NOMO-1 treated with dmso at 0.1 percent for 144 hours (cell line): Measurements from ENCODE around the gene CES5A.
"Not testable (repeated sequence)": the region's sequence is repeated elsewhere in the genome, so short reads cannot be mapped to it uniquely, and the experiment has no call there.

Experiments used
- DNase-seq: peaks from one replicate; lab custom pipeline; 2025; ENCODE audit not compliant: unreplicated experiment; lab: John Stamatoyannopoulos, UW

CES5A gene

DNA sequence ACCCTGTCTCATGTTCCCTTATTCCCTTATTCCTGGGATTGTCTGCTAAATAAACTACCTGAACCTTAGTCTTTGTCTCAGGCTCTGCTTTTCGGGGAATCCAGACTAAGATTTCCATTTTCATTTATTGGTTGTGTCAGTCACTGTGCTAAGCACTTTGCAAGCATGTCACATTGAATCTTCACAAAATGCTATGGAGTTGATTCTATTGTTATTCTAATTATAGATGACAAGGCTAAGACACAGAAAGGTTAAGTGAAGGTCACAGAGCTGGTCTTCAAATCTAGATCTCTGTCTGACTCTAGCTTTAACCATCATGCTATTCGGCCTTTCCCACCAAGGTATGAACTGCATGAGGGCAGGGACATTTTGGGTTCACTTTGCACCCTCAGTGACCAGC is 13.4 kb upstream of the CES5A start:
- no peak for DNase-seq

DNA sequence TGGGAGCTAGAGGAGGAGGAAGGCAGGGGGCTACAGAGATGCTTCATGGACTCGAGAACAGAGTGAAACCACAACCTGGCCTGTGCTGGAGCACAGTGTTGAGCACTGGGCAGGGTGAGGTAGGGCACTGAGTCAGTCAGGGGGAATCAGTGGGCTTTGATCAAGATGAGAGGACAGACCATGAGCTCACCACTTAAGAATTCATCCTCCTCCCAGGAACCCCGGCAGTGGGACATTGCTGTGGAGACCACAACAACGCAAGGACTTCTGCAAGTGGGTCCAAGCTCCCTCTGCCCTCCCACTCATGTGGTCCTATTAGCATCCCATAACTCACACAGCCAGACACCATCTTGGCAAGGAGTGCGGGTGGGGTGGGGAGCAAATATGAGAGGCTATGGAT is 1.7 kb upstream of the CES5A start:
- DNase-seq = no peak

DNA sequence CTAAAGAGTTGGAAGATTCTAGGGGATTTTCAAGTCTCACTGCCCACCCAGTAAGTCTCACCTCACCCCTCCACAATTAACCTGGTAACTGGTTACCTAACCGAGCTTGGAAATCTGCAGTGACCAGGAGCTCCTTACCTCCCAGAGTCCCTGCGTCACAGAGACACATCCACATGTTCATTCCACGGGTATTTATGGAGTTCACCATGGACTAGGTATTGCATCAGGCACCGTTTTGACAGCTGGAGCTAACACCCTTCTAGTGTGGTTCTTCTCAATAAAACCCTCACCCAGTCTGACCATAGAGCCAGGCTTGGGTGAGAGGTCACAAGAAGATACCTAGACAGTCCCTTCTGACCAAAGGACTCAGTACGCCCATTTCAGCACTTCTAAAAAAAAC is 2.1 kb downstream of the CES5A start:
- DNase-seq = no peak

DNA sequence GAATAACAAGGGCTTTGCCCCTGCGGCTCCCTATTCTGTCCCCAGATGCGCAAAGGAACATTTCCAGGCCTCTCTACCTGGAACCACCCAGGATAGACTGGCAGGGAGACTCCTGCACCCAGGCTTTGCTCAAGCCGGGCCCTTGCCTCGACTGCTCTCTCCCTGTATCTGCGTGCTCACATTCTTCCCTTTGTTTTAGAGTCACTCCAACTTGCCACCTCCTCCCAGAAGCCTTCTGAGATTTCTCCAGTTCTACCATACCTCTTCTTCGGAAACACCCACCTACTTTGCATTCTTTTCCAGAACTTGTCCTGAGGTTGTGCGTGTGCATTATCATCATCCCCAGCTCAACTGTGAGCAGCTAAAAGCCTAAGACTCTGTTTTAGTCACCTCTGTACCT is 3.0 kb downstream of the CES5A start:
- DNase-seq = no peak

DNA sequence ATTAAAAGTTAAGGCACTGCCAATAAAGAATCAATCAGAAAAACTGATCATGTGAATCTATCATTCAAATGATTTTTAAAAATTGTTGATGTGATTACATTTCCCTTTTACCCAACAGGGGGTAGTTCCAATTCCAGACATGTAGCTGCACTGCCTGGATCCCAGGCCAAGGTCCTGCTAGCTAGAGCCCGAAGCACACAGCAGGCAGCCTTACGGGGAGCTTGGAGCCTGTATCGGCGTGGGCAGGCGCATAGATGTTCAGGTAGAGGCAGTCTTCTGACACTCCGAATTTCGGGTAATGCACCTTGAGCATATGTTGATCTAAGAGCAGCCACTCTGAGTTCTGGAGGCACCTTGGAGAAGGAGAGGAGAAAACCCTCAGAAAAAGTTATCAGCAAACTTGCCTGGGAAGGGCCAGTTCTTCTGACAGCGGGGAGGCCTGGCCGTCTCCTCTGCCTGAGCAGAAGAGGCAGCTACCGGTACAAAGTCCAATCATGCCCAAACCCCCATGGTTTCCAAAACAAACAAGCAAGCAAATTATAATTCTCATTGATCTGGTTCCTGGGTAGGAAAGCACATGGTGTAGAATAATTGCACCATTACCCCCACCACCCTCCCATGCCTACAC is 3.6 kb downstream of the CES5A start:
- DNase-seq = no peak

DNA sequence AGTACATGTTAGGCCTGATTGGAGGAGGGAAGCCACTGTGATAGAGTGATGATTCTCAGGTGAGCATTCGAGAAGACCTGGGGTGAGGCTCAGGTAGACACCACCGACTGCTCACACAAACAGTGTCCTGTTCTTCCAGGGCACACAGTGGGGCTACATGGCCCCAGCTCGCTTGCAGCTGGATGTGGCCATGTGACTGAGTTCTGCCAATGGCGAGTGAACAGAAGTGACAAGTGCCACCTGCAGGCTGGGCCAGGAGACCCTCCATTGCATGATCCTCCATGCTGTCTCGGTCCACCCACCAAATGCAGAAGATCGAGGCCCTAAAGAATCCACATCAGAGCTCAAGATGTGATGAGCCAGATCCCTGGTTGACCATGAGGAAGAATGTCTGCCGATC is 6.2 kb downstream of the CES5A start:
- DNase-seq = no peak

DNA sequence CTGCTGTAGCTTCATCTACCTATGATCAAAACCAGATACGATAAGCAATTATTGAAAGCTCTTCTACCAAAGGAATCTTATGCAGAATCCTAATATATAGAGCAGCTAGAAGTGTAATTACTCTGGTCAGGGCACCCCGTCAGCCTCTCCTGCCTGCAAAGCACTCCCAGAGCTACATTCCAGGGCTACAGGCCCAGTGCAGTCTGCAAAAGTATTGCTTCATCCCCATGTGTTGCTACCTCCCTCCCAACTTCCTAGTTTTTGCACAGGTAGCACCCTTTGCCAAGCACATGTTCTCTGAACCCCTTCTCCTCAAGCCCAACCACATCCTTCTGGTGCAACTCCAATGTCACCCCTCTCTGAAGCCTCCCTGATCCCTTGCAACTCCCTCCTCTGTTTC is 7.0 kb downstream of the CES5A start:
- no peak for DNase-seq

DNA sequence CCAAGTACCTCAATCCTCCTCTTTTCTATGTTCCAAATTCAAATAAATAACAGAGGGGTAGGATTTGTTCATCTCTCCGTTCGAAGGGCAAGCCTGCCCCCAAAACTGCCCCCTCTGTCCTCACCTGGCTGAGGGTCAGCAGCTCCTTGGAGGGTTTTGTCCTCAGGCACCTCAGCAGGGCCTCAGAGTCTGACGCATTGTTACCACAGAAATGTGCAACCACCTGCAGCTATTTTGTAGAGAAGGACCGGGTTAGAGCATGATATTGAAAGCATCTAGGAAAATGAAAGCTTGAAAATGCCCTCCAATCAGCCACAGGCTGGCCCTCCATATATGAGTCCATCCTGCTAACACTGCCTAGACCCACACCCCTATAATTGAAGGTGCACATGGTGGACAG is 13.9 kb downstream of the CES5A start:
- no peak for DNase-seq

DNA sequence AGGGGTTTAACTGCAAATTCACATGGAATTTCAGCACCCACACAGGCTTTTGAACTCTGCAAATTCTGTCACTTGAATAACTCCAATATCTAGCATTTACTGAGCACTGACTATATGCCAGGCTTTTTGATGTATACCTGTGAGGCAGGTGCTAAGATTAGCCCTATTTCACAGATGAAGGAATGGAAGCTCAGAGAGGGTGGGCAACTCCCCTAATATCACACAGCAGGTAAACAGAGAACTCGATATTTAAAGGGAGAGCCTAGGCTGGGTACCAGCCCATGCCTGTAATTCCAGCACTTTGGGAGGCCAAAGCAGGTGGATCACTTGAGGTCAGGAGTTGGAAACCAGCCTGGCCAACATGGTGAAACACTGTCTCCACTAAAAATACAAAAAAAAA is 17.5 kb downstream of the CES5A start:
- not testable (repeated sequence) for DNase-seq

DNA sequence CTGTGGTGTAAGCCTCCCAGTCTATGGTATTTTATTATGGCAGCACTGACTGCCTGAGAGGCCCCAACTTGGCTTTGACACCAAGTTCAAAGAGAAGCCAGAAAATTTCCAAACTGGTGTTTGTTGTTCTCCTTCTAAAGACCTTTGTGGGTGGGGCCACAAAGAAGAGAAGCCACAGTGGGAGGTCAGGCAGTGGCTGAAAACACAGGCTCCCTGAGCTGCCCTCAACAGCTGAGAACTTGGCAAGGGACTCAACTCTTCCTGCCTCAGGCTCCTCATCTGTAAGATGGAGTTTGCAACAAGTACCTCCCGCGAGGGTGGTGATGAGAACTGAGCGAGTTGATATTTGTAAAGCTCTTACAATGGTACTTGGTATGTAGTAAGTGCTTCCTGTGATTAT is 18.2 kb downstream of the CES5A start:
- no peak for DNase-seq

DNA sequence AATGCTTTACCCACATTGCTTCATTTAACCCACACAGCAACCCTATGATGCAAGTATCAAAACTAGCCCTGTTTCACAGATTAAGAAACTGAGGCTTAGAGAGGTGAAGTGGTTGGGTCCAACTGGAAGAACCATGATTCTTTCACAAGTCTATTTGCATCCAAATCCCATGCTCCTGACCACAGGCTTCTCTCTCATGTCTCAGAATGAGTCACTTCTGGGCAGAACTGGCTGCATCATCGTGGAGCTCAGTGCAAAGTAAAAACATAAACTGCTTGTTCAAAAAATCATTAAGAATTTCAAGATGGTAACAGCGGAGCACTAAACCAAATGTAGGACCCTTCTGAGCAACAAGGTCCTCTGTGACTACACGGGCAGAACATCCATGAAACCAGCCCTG is 22.1 kb downstream of the CES5A start:
- no peak for DNase-seq

DNA sequence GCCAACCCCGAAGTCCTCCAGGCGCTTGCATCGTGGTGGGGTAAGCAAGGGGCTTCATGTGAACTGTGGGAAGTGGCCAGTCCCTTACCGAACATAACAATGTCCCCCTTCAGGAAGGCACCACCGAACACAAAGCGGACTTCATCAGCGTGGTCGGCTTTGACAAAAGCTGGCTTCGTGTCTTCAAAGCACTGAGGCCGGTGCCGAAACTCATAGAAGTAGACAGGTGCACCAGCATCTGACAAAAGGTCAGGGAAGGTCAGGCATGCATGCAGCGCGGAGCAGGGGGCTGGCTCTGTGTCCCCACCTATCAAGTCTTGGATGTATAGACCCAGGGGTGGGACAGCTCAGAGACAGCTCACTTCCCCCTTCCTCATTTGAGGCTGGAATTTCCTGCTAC is 25.6 kb downstream of the CES5A start:
- no peak for DNase-seq

DNA sequence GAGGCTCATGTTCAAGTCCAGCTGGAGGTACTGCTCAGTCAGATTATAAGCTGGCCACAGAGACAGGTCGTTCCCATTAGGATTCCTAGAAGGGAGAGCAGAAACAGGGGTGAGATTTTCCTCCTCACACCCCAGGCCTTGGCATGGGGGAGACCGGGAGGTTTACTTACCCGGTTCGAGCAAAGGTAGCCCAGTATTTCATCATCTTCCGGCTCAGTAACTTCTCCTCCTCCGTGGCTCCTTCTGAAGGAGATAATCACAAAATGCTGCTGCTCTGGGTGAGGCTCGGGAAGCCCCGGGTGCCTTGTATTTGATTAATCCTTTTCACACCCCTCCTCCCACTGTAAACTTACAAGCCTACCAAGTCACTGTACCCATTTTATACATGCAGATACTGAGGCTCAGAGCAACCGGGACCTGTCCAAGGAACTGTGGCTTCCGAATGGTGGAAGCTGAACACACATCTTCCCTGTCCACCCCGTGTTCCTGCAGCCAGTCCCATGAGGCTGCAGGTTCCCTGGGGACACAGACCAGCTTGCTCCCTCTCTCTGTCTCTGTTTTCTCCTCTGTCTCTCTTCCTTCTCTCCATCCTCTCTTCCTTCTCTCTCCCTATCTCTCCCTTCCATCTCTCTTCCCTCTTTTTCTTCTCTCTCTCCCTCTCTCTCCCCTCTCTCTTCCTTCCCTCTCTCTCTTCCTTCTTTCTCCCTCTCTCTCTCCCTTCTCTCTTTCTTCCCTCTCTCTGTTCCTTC is 28.4 kb downstream of the CES5A start:
- DNase-seq = no peak

DNA sequence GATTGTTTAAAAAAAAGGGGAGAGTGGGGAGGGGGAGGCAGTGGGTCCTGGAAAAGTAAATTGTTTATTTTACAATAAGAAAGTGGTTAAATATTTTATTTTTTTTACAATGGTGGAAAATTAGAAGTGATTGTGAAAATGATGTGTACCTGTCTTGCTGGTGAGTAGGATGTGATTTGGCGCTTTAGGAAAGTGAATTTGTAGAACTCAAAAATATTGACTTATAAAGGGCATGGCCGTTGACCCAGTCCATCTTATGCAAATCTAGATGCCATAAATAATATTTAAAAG is 32.1 kb downstream of the CES5A start:
- no peak for DNase-seq

DNA sequence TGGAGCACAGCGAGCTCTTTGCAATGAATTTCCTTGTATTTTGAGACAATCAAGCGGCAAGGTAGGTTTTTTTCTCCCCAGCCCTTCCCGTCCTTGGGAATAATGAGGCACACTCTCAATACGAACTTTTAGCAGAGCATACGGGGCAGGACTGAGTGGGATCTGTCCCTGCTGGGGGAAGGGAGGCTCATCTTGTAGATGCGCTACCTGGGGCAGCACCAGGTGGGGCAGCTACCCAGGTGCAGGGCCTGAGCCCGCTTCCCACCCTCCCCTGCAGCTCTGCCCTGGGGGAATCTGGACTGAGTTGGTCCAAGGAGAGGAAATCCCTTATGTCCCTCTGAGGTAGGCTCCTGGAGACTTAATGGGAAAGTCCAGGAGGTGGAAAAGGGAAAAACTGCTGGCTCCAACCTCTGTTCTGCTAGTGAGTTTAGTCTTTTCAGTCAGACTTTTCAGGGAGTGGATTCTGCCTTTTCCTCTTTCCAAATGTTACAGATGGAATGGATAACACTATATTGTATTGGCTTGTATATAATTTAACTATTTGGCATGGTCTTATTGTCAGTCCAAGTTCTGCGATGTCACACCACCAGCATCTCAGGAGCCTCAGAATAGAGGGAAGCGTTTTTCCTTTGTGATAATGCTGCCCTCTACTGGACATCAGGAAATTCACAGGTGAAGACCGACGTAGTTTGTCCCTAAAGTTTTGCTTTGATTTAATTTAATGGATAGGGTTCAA is 32.6 kb downstream of the CES5A start:
- peak; percentile 16 for DNase-seq

DNA sequence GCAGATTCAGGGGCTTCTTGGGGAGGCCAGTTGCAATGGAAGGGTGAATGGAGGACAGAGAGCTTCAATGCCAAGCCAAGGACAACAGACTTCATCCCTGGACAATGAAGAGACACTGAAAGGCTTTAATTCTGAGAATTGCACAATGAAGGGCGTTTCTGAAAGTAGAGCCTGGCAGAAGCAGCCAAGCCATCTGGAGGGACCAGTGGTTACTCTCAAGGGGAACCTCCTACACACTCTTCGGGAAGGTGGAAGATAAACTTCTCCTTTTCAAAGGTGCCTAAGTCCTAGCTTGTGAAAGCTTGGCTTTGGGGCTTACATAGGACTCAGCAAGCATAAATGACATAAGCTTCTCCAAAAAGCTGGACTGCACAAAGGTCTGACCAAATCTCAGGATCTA is 36.1 kb downstream of the CES5A start:
- DNase-seq = peak; percentile 78

DNA sequence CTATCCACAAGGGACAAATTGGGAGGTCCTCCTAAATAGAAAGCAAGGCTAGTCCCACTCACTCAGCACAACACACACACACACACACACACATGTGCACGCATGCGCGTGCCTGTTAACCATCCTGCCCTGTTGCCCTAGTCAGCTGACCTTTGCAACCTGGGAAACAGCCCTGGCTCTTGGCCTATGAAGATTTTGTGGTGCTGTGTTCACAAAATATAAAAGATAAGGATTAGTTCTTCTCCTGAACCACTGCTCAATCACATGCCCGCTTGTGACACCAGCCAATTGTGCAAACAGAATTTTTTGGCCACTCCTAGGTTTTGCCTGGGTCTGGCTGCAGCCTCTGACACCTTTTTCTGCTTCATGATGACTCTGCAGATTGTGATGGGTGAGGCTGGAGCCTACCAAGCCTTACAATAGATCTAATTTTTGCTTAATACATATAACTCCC is 39.0 kb downstream of the CES5A start:
- peak; percentile 59 for DNase-seq

DNA sequence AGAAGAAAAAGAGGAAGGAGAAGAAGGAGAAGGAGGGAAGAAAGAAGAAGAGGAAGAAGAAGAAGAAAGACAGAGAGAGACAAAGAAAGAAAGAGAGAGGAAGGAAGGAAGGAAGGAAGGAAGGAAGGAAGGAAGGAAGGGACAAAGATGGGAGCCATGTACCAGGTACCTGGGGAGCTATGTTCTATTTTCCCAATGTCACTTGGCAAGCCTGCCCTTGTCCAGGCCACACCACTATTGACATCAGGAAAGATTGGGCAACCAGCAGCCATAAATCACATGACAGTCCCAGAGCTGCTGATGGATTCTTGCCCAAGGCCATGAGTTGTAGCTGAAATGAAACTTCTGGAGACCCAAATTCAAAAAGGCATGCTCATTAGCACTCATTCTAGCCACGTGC is 39.6 kb downstream of the CES5A start:
- DNase-seq = peak; percentile 57

DNA sequence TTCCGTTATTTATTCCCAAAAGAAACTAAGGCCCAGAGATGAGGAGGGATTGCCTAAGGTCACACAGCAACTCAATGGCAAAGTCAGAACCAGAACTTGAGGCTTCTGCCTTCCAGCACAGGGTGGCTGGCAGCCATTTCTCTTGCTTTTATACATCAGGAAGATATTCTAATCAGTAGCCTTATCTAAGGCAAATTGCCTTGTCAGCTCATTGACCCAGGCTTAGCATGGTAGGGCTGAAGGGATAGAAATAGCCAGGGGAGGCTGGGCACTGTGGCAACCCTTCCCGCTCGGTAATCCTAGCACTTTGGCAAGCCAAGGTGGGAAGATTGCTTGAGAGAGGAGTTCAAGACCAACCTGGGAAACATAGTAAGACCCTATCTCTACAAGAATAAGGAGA is 40.0 kb downstream of the CES5A start:
- DNase-seq = not testable (repeated sequence)

DNA sequence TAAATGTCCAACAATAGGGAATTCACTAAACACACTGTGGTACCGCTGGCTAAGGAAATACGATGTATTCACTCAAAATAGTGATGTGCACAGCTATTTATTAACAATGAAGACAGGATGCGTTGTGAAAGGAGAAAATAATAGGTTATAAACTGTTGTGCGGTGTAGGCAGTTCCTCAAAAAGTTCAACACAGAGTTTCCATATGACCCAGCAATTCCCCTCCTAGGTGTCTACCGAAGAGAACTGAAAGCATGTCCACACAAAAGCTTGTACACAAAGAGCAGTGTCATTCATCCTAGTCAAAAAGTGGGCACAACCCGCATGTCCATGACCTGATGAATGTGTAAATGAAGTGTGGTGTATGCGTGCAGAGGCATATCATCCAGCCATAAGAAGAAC is 41.1 kb downstream of the CES5A start:
- DNase-seq = peak; percentile 49

DNA sequence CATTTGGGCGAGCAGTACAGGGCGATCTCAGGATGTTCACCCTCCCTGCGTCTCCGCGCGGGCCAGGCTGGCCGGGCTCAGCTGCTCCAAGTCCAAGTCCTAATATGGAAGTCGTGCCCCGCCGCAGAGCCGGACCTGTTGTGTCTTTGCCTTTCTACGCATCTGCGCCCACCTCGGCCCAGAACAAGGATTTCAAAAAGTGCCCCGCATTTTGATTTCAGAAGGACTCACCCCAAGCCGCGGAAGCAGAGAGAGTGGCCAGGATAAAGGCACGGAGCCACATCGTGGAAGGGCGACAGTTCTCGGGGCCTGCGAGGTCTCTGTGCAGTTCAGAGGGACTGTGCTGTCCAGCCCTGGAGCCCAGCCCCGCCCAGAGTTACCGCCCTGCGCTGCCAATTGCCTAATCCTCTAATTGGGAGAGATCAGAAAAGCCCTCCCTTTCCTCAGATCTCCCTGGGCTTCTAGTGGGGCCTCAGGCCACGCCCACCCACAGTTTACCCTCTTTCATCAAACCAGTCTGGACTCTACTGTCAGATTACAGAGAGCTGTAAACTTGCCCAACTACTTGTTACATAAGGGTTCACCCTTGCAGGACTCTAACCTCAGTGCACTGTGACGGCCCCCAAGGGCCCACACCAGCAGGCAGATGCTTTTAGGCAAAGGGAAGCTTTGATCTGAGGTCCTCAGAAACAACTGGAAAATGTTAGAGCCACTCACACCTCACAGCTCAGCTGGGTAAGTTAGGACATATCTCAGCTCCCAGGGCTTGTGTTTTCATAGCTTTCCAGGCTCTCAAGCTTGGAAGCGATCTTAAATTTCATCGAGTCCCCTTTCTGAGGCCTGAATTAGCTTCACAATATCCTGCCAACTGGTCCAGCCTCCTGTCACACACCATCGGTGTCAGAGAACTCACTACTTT is 42.1 kb downstream of the CES5A start, which contains the start of gene CES1:
Gene CES1 (minus strand): TSS at position 324 of the 919 bp plus-strand sequence. CDS start 41 bp downstream, at position 283.
- DNase-seq = peak; percentile 99
